GM10847 (cell line): ENCODE results near the gene DNASE1L2.
A peak's percentile ranks its signal among the peaks of the same experiment; 100 is the strongest.

Source experiments
- POLR2A ChIP-seq: IDR thresholded peaks from 2 replicates; pipeline ENCODE4 v1.6.1; 2011; ENCODE audit not compliant: insufficient read length; ENCODE audit errors: extremely low read depth

DNASE1L2 gene

DNA sequence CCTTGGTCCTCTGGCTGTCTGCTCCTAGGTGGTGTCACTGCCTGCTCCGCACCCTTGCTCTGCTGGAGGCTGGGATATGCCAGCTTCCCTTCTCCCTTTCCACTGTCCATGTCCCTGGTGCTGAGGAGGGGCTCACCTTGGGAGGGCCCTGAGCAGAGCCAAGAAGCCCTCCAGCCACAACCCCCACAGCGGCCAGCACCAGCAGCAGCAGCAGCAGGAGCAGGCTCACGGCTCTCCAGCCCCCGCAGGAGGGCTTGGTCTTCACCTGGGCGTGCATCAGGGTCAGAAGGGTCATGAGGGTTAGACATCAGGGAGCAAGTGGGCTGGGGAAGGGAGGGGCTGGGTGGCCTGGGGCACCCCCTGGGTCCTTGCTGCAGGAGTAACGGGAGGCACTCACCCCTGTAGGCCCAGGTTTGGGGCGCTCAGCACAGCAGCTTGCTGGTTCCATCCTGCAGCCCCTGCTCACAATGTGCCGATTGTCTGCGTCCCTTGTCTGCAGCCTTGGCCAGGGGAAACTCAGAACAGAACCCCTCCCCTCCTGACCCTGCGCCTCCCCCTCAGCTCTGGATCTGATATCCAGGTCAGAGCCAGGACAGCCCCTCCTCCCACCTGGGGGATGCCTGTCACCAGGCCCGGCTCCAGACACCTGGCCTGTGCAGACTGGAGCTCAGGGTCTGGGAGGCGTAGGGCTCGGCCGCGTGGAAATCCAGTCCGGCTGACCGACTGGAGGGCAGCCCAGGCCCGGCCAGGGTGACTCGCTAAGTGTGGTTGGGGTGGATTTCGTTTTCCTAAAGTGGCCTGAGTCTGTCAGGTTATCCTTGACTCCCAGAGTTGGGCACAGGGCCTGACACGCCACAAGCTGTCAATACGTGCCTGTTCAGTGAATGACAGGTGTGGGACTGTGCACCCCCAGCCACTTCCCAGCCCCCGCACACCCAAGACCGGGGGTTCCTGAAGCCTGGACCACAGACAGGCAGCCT is 25.6 kb upstream of the DNASE1L2 start, which contains the start of gene BRICD5:
Gene BRICD5 (minus strand): TSS at position 478 of the 980 bp plus-strand sequence. CDS start 30 bp downstream, at position 448.
- no peak for TF ChIP-seq POLR2A

GRCh38 chr16:2211923-2212347 is 24.3 kb upstream of the DNASE1L2 start:
- no peak for TF ChIP-seq POLR2A

DNA sequence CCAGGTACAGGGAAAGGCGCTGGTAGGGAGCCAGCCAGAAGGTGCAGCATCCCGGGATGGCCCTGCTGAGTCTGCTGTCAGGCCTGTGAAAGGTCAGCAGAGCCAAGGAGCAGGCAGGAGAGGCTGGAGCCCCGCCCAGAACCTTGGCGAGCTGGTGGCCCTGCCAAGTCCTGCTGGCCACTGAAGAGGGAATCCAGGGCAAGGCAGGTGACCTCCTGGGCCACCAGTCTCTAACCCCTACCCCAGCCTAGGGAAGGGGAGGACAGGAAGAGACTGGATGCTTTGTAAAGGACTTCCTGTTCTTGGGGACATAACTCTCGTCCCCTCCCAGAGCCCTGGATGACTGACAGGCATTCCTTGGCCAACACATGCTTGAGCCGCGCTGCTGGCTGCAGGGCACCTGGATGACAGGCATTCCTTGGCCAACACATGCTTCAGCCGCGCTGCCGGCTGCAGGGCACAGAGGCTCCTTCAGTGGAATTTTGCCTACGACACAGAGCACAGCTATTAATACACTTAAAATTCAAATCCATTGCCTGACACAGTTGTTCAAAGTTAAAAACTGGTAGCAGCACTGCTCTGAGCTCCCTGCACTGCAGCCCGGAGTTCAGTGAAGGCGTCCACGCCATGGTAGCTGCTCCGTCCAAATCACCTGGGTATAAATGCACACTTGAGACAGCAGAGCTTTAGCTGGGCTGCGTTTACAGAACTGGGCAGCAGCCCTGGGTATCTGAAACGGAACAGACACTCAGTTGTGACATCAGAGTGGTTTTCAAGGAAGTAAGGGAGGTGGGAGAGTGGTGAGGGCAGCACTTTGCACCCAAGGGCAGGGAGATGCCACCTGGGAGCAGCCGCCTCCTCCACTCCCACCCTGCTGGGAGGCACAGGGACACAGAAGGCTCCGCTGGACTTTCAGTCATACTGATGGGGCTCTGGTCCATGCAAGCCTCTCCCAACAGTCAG is 23.6 kb upstream of the DNASE1L2 start:
- no peak for TF ChIP-seq POLR2A

DNA sequence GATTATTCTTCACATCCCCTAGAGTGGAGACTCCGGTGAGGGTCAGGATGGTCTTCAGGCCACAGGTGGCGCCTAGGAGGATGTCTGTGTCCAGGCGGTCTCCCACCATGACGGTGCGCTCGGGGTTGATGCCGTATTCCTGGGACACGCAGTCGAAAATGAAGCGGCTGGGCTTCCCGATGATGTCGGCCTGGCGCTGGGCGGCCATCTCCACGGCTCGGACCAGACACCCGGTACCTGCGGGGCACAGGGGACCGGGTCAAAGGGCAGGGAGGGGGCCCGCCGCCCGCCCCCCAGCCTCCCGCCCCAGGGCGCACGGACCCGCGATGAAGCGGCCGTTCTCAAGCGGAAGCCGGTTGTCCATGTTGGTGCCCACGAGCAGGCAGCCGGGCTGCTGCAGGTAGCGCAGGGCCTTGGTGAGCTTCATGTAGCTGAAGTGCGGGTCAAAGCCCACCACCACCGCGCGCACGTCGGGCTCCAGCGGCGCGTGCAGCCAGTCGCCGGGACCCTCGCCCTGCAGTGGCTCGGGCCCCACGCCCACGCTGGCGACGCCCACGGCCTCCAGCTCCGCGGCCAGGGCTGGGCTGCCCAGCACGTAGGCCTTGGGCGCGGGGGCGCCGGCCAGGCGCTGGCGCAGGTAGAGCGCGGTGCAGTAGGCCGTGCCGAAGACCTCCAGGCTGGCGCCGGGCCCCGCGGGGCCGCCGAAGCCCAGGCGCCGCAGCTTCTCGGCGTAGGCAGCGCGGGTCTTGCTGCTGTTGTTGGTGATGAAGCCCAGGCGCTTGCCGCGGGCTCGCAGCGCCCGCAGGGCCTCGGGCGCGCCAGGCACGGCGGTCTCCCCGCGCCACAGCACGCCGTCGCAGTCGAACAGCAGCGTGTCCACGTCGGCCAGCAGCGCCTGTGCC is 22.2 kb upstream of the DNASE1L2 start:
- TF ChIP-seq POLR2A, result no peak

- TF ChIP-seq POLR2A, result no peak
Measured at GRCh38 chr16:2214719-2214968, 21.6 kb upstream of the DNASE1L2 start, which contains the start of gene PGP. Gene PGP (minus strand): TSS chr16:2214840. CDS start chr16:2214777, 63 bp downstream.

DNA sequence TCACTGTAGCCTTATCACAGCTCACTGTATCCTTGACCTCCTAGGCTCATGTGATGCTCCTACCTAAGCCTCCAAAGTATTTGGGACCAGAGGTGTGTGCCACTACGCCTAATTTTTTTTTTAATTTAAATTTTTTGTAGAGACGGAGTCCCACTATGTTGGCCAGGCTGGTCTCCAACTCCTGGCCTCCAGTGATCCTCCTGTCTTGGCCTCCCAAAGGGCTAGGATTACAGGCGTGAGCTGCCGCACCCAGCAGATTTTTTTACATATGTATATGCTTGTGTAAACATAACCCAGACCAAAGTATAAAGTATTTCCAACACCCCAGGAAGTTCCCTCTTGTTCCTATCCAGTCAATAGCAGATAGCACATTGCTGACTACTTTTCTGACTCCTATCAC is 19.9 kb upstream of the DNASE1L2 start:
- TF ChIP-seq POLR2A, result no peak

DNA sequence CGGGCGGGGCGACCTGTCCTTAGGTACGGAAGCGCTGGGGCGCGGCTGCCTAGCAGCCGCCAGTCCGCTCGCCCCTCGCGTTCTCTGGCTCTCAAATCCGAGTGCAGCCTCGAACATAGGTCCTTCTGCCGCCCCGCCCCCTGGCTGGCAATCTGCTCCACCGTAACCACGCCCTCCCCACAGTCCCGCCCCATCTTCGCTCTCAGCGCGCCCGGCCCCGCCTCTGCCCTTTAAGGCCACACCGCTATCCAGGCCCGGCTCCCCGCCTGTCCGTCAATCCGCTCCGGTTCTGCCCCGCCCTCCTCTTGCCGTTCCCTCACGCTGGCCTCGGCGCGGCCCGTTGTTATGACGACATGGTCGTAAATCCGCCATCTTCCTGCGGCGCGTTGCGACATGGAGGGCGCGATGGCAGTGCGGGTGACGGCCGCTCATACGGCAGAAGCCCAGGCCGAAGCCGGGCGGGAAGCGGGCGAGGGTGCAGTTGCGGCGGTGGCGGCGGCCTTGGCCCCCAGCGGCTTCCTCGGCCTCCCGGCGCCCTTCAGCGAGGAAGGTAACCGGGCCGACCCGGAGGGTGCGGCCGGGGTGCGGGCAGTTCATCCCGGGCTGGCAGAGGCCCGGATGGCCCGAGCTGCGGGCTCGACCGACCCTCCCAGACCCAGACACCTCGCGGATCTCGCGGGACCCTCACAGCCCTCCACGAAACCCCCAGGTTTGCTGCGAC is 12.9 kb upstream of the DNASE1L2 start, which contains the start of gene E4F1:
Gene E4F1 (plus strand): TSS at position 371 of the 721 bp plus-strand sequence. CDS start 23 bp downstream, at position 394.
- peak; percentile 97 for TF ChIP-seq POLR2A

DNA sequence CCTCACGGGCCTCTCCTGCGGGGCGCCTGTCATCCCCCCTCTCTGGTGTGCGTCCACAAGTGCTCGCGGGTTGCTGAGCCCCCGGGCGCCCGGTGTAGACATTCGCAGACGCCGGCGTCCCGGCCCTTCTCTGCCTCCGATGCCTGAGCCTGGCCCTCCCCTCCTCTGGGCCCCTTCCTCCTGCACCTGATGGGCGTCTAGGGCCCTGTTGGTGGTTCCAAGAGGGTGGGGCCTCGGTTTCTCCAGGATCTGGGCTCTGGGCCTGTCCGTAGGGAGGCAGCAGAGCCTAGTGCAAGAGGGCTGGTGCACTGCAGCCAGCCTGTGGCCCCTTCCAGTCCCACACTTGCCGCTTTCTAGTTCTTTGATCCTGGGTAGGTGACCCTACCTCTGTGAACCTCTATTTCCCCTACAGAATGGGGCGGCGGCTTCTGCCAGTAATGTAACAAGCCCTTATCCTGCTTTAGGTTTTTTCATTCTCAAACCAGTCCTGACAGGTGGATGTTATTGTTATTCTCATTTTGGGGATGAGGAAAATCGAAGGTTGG is 12.2 kb upstream of the DNASE1L2 start:
- TF ChIP-seq POLR2A, result no peak

DNA sequence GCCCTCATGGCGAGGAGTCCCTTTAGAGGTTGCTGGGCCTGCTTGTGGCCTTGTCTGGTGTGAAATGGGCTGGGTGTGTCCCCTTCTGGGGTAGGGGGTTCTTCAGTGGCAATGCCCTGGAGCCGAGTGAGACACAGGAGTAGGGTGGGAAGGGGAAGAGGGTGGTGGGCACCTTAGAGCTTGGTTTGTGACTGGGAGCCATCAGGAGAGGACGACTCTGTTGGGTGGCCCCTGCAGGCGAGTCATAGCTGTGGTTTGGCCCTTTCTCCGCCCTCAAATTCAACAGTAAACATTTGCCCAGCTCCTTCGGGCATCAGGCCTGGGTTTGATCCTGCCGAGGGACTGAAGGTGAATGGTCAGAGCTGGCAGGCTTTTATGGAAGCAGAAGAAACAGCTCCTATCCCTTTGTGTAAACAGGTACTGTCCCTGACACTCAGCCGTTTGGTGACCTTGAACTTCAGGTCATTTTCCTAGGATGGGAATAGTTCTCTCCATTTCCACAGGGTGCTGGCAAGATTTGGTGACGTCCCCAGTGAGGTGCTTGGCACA is 9.9 kb upstream of the DNASE1L2 start:
- TF ChIP-seq POLR2A, result no peak

GRCh38 chr16:2226918-2227317 is 9.3 kb upstream of the DNASE1L2 start:
- no peak for TF ChIP-seq POLR2A

GRCh38 chr16:2228161-2228824 is 8.0 kb upstream of the DNASE1L2 start:
- no peak for TF ChIP-seq POLR2A

GRCh38 chr16:2229091-2229490 is 7.2 kb upstream of the DNASE1L2 start:
- no peak for TF ChIP-seq POLR2A
